Measurements from ENCODE around the gene RP9. TPM values are rescaled to one million over a fixed set of nuclear protein-coding genes. Genes with fewer than 3 reads are reported as not detected.

Gene RP9
- polyA plus RNA-seq, 2 of the 4 experiments (the other 2 are of a cell fraction), result 25.7 to 51.5 TPM

DNA sequence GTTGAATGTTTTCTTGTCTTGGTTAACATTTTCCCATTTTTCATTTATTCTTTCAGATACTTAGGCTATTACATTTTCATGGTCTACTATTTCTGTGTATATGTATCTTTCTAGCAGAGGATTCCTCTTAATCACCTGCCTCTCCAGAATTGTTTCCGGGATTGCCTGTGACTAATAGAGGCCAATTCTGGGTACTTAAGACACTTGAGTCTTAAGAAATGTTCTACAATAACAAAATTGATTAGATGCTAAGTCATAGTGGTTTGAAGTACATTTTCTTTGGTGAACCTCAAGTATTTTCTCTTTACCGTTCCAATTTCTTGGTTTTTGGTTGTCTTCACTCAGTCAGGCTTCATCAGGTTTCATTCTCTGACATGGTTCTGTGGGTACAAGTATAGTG is 46.6 kb upstream of the RP9 start:
- WGBS (ENCODE audit: missing lambda C conversion rate), result 54% methylated on average over 2 of the region's 2 CpGs
- H3K27ac ChIP-seq, result no peak overlapping the region
- no peak for TF ChIP-seq ZSCAN20 (CRISPR knock-in tag; IDR thresholded peaks at IDR 0.05)
- no peak for TF ChIP-seq CHD2 (IDR thresholded peaks at IDR 0.05; ENCODE audit: low read length, partially characterized antibody)
- no peak for TF ChIP-seq NFE2L2 (conservative IDR thresholded peaks at IDR 0.05; ENCODE audit: low read length)
- no peak for TF ChIP-seq NPAS2 (CRISPR knock-in tag; IDR thresholded peaks at IDR 0.05; ENCODE audit: borderline replicate concordance)
- TF ChIP-seq JUNB (IDR thresholded peaks at IDR 0.05), result no peak
- TF ChIP-seq EHMT2 (IDR thresholded peaks at IDR 0.05; ENCODE audit: low read depth), result no peak
- TF ChIP-seq, protein P1, sequence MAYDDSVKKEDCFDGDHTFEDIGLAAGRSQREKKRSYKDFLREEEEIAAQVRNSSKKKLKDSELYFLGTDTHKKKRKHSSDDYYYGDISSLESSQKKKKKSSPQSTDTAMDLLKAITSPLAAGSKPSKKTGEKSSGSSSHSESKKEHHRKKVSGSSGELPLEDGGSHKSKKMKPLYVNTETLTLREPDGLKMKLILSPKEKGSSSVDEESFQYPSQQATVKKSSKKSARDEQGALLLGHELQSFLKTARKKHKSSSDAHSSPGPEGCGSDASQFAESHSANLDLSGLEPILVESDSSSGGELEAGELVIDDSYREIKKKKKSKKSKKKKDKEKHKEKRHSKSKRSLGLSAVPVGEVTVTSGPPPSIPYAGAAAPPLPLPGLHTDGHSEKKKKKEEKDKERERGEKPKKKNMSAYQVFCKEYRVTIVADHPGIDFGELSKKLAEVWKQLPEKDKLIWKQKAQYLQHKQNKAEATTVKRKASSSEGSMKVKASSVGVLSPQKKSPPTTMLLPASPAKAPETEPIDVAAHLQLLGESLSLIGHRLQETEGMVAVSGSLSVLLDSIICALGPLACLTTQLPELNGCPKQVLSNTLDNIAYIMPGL (CRISPR knock-in tag; IDR thresholded peaks at IDR 0.05; ENCODE audit: borderline replicate concordance), result no peak
- TF ChIP-seq MYC (IDR thresholded peaks at IDR 0.05; ENCODE audit: borderline replicate concordance, low read length), result no peak
- TF ChIP-seq, protein P2, sequence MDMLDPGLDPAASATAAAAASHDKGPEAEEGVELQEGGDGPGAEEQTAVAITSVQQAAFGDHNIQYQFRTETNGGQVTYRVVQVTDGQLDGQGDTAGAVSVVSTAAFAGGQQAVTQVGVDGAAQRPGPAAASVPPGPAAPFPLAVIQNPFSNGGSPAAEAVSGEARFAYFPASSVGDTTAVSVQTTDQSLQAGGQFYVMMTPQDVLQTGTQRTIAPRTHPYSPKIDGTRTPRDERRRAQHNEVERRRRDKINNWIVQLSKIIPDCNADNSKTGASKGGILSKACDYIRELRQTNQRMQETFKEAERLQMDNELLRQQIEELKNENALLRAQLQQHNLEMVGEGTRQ (IDR thresholded peaks at IDR 0.05), result no peak
- no peak for TF ChIP-seq TFCP2L1 (CRISPR knock-in tag; IDR thresholded peaks at IDR 0.05)
- TF ChIP-seq HDAC2 (IDR thresholded peaks at IDR 0.05), result no peak
- no peak for TF ChIP-seq MAFK (IDR thresholded peaks at IDR 0.05; ENCODE audit: partially characterized antibody)
- no peak for TF ChIP-seq RFX5 (IDR thresholded peaks at IDR 0.05)
- no peak for TF ChIP-seq RNF2 (IDR thresholded peaks at IDR 0.05; ENCODE audit: borderline replicate concordance, low read depth)
- no peak for TF ChIP-seq HOXB13 (CRISPR knock-in tag; IDR thresholded peaks at IDR 0.05; ENCODE audit: low read depth)
- no peak overlapping the region for H3K4me2 ChIP-seq
- ATAC-seq, result no peak
- POLR2A ChIA-PET, result no interaction called here
- no peak for FAIRE-seq
- no peak overlapping the region for H3K4me3 ChIP-seq
- H3K9me3 ChIP-seq, result no peaks in the 10 kb centered on the region
- H3K4me1 ChIP-seq, result no peaks in the 10 kb centered on the region
- CTCF ChIA-PET, result interaction anchor here (1.2 kb wide), 1 partner anchor 11 kb away, joined by 4 read pairs; no protein-coding TSS in a partner anchor
- no peak for DNase-seq (ENCODE audit: low read depth in 1 of 2, low spot score in 1 of 2)

DNA sequence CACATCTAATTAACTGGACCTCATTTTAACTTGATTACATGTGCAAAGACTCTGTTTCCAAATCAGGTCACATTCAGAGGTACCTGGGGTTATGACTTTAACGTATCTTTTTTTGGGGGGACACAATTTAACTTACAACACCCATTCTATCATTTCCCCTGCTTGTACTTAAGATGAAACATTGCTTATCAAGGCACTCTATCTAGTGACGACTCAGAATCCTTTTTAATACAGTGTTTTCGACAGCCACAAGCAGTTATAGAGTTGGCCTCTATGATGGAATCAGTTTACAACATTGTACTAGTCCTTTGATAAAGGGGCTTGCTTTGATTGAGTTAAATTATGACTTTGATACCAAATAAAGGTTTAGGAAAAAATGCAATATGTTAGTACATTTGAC is 42.9 kb upstream of the RP9 start:
- no peak overlapping the region for H3K4me2 ChIP-seq
- H3K4me1 ChIP-seq, result no peaks in the 10 kb centered on the region
- WGBS (ENCODE audit: missing lambda C conversion rate), result 53% methylated on average over 3 of the region's 3 CpGs
- TF ChIP-seq, protein P3, sequence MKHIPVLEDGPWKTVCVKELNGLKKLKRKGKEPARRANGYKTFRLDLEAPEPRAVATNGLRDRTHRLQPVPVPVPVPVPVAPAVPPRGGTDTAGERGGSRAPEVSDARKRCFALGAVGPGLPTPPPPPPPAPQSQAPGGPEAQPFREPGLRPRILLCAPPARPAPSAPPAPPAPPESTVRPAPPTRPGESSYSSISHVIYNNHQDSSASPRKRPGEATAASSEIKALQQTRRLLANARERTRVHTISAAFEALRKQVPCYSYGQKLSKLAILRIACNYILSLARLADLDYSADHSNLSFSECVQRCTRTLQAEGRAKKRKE (CRISPR knock-in tag; IDR thresholded peaks at IDR 0.05; ENCODE audit: low read depth), result no peak
- TF ChIP-seq KDM5A (IDR thresholded peaks at IDR 0.05) (no peak), CHD2 (IDR thresholded peaks at IDR 0.05; ENCODE audit: low read length, partially characterized antibody) (no peak), CBX2 (IDR thresholded peaks at IDR 0.05; ENCODE audit: borderline replicate concordance, low read depth) (no peak), CHD4 (IDR thresholded peaks at IDR 0.05; ENCODE audit: borderline replicate concordance) (no peak), POLR2AphosphoS2 (conservative IDR thresholded peaks at IDR 0.05; ENCODE audit: low read length) (no peak), EHF (CRISPR knock-in tag; IDR thresholded peaks at IDR 0.05) (no peak), ZNF302 (CRISPR knock-in tag; IDR thresholded peaks at IDR 0.05) (no peak)
- TF ChIP-seq, protein P4, sequence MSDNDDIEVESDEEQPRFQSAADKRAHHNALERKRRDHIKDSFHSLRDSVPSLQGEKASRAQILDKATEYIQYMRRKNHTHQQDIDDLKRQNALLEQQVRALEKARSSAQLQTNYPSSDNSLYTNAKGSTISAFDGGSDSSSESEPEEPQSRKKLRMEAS (IDR thresholded peaks at IDR 0.05), result no peak
- TF ChIP-seq, protein P5, sequence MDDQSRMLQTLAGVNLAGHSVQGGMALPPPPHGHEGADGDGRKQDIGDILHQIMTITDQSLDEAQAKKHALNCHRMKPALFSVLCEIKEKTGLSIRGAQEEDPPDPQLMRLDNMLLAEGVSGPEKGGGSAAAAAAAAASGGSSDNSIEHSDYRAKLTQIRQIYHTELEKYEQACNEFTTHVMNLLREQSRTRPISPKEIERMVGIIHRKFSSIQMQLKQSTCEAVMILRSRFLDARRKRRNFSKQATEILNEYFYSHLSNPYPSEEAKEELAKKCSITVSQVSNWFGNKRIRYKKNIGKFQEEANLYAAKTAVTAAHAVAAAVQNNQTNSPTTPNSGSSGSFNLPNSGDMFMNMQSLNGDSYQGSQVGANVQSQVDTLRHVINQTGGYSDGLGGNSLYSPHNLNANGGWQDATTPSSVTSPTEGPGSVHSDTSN (IDR thresholded peaks at IDR 0.05), result no peak
- no peak for ATAC-seq
- H3K4me3 ChIP-seq, result no peak overlapping the region
- no peak for DNase-seq (ENCODE audit: low read depth in 1 of 2, low spot score in 1 of 2)
- H3K9me3 ChIP-seq, result no peaks in the 10 kb centered on the region
- ChIA-PET POLR2A (no interaction called here), CTCF (no interaction called here)
- no peak for FAIRE-seq
- H3K27ac ChIP-seq, result no peak overlapping the region

All from A549 (cell line).